DND-41 (cell line): ENCODE results near the gene SGTA.

Experiments used
- ATAC-seq: fragments of 200-7000 bp; cut with Tn5 transposase; 3 replicates; pipeline ENCODE4 v1.9.1; 2021; ENCODE audit warnings: low read depth; ENCODE audit not compliant: insufficient read depth
- DNase-seq: peaks from one replicate; pipeline ENCODE4 v3.0.0-alpha.2; 2020
- H2AFZ ChIP-seq: 2 replicates; pipeline ENCODE4 v1.6.0; 2012; ENCODE audit warnings: low read depth, low read length
- H3K27ac ChIP-seq: 2 replicates; pipeline ENCODE4 v1.5.1; 2012; ENCODE audit warnings: low read length, inconsistent platforms
- H3K27me3 ChIP-seq: fragments of 200-600 bp; sonication (generic); 2 replicates; pipeline ENCODE4 v1.6.0; 2012; ENCODE audit warnings: low read length, mild to moderate bottlenecking, inconsistent platforms; ENCODE audit not compliant: insufficient read depth, poor library complexity
- H3K36me3 ChIP-seq: 2 replicates; pipeline ENCODE4 v1.5.1; 2012; ENCODE audit warnings: low read length, inconsistent platforms; ENCODE audit not compliant: insufficient read depth
- H3K4me1 ChIP-seq: 2 replicates; pipeline ENCODE4 v1.5.1; 2012; ENCODE audit warnings: mild to moderate bottlenecking, low read length; ENCODE audit not compliant: insufficient read depth
- H3K4me2 ChIP-seq: 2 replicates; pipeline ENCODE4 v1.6.0; 2012; ENCODE audit warnings: mild to moderate bottlenecking, moderate library complexity, low read length, inconsistent platforms; ENCODE audit not compliant: insufficient read depth
- H3K4me3 ChIP-seq, 2 experiments: fragments of 200-600 bp in 1 of 2; shearing (Covaris generic) in 1 of 2; 2 replicates each; pipeline ENCODE4 v1.5.1; 2012 to 2016; ENCODE audit warnings: inconsistent platforms in 2 of 2, low read length in 2 of 2, mild to moderate bottlenecking in 2 of 2, low read depth in 1 of 2, moderate library complexity in 1 of 2
- H3K79me2 ChIP-seq: 2 replicates; pipeline ENCODE4 v1.6.0; 2012; ENCODE audit warnings: low read length, inconsistent platforms; ENCODE audit not compliant: insufficient read depth
- H3K9ac ChIP-seq: 2 replicates; pipeline ENCODE4 v1.6.0; 2012; ENCODE audit warnings: low read depth, mild to moderate bottlenecking, inconsistent platforms, low read length, moderate library complexity
- H3K9me3 ChIP-seq: 2 replicates; pipeline ENCODE4 v1.5.1; 2012; ENCODE audit warnings: low read length, moderate library complexity, mild to moderate bottlenecking, inconsistent platforms; ENCODE audit not compliant: insufficient read depth, severe bottlenecking
- H4K20me1 ChIP-seq: 2 replicates; pipeline ENCODE4 v1.6.0; 2012; ENCODE audit warnings: low read length; ENCODE audit not compliant: insufficient read depth
- CTCF ChIP-seq: IDR thresholded peaks from 2 replicates; pipeline ENCODE4 v1.5.1; 2012; ENCODE audit warnings: borderline replicate concordance, low read length, moderate library complexity, mild to moderate bottlenecking; ENCODE audit not compliant: poor library complexity, severe bottlenecking; ENCODE audit errors: extremely low read depth
- EZH2 ChIP-seq: IDR thresholded peaks from 3 replicates; pipeline ENCODE4 v1.6.1; 2012; ENCODE audit warnings: borderline replicate concordance, low read depth, mild to moderate bottlenecking, moderate library complexity, low read length, inconsistent platforms; ENCODE audit not compliant: severe bottlenecking

SGTA gene

GRCh38 chr19:2770055-2771013, 12.7 kb downstream of the SGTA start:
- peaks cover 68% of the 10 kb centered on the region for H3K36me3 ChIP-seq
- no peaks in the 10 kb centered on the region for H3K27me3 ChIP-seq
- DNase-seq (no peak), ATAC-seq (no peak)
- peaks cover 67% of the 10 kb centered on the region for H3K79me2 ChIP-seq
- no peaks in the 10 kb centered on the region for H3K9me3 ChIP-seq
- H3K27ac ChIP-seq: no peak overlapping the region; the same call in 1 of the 2 replicates
- H3K9ac ChIP-seq: no peak overlapping the region
- no peak overlapping the region for H2AFZ ChIP-seq
- H3K4me3 ChIP-seq: no peak overlapping the region
- no peak overlapping the region for H3K4me2 ChIP-seq
- no peak for TF ChIP-seq CTCF
- TF ChIP-seq EZH2: no peak
- H4K20me1 ChIP-seq: peaks cover 67% of the 10 kb centered on the region
- no peaks in the 10 kb centered on the region for H3K4me1 ChIP-seq

- Histone ChIP-seq H3K4me2 (no peak overlapping the region), H3K9ac (no peak overlapping the region), H3K79me2 (peaks cover 56% of the 10 kb centered on the region), H3K4me1 (no peaks in the 10 kb centered on the region), H3K27me3 (no peaks in the 10 kb centered on the region), H3K27ac (no peak overlapping the region), H2AFZ (no peak overlapping the region), H3K4me3 (no peak overlapping the region), H3K36me3 (peaks cover 70% of the 10 kb centered on the region), H3K9me3 (no peaks in the 10 kb centered on the region), H4K20me1 (peaks cover 56% of the 10 kb centered on the region)
- no peak for TF ChIP-seq CTCF
- TF ChIP-seq EZH2: no peak
- ATAC-seq: no peak
- DNase-seq: no peak
These were observed 13.9 kb downstream of the SGTA start for GRCh38 chr19:2769218-2769617.

- peaks cover 53% of the 10 kb centered on the region for H4K20me1 ChIP-seq
- ATAC-seq (no peak), DNase-seq (no peak)
- H3K27me3 ChIP-seq: no peaks in the 10 kb centered on the region
- no peak overlapping the region for H3K4me2 ChIP-seq
- no peak overlapping the region for H2AFZ ChIP-seq
- peaks cover 73% of the 10 kb centered on the region for H3K36me3 ChIP-seq
- no peaks in the 10 kb centered on the region for H3K9me3 ChIP-seq
- no peak overlapping the region for H3K4me3 ChIP-seq
- TF ChIP-seq CTCF (no peak), EZH2 (no peak)
- peaks cover 50% of the 10 kb centered on the region for H3K79me2 ChIP-seq
- H3K9ac ChIP-seq: no peak overlapping the region
- no peak overlapping the region for H3K27ac ChIP-seq
- H3K4me1 ChIP-seq: no peaks in the 10 kb centered on the region
These were observed 14.5 kb downstream of the SGTA start for GRCh38 chr19:2768365-2769132.
